Measurements from ENCODE around the gene MGAT5.
A peak's percentile ranks its signal among the peaks of the same experiment; 100 is the strongest.

MGAT5 gene

GRCh38 chr2:134391751-134392160 is 137.9 kb downstream of the MGAT5 start:
- no peaks in the 10 kb centered on the region for H3K27me3 ChIP-seq (ENCODE audit: low read depth, low read length)
- no peaks in the 10 kb centered on the region for H3K36me3 ChIP-seq (ENCODE audit: control insufficient read depth in 1 of 2, insufficient read depth in 2 of 2, low read length in 2 of 2)
- H3K4me1 ChIP-seq (ENCODE audit: control insufficient read depth in 1 of 2, insufficient read depth in 2 of 2, low read length in 2 of 2): peaks cover 0 to 18% of the 10 kb centered on the region in 2 donors
- no peak overlapping the region for H3K4me3 ChIP-seq (ENCODE audit: low read depth in 1 of 2, low read length in 2 of 2)
- no peaks in the 10 kb centered on the region for H3K9me3 ChIP-seq (ENCODE audit: control insufficient read depth in 1 of 2, low read length in 2 of 2)
- no peak overlapping the region for H3K27ac ChIP-seq (ENCODE audit: low read length)

GRCh38 chr2:134392442-134393074 is 138.7 kb downstream of the MGAT5 start:
- Histone ChIP-seq H3K27me3 (ENCODE audit: low read depth, low read length) (no peaks in the 10 kb centered on the region), H3K9me3 (ENCODE audit: control insufficient read depth in 1 of 2, low read length in 2 of 2) (no peaks in the 10 kb centered on the region), H3K27ac (ENCODE audit: low read length) (peak overlapping the region; percentile 15), H3K4me3 (ENCODE audit: low read depth in 1 of 2, low read length in 2 of 2) (no peak overlapping the region), H3K36me3 (ENCODE audit: control insufficient read depth in 1 of 2, insufficient read depth in 2 of 2, low read length in 2 of 2) (no peaks in the 10 kb centered on the region), H3K4me1 (ENCODE audit: control insufficient read depth in 1 of 2, insufficient read depth in 2 of 2, low read length in 2 of 2) (peaks cover 0 to 18% of the 10 kb centered on the region in 2 donors)

- Histone ChIP-seq H3K9me3 (ENCODE audit: control insufficient read depth in 1 of 2, low read length in 2 of 2) (no peaks in the 10 kb centered on the region), H3K27ac (ENCODE audit: low read length) (no peak overlapping the region), H3K4me1 (ENCODE audit: control insufficient read depth in 1 of 2, insufficient read depth in 2 of 2, low read length in 2 of 2) (peaks cover 0 to 18% of the 10 kb centered on the region in 2 donors), H3K27me3 (ENCODE audit: low read depth, low read length) (no peaks in the 10 kb centered on the region), H3K4me3 (ENCODE audit: low read depth in 1 of 2, low read length in 2 of 2) (no peak overlapping the region), H3K36me3 (ENCODE audit: control insufficient read depth in 1 of 2, insufficient read depth in 2 of 2, low read length in 2 of 2) (no peaks in the 10 kb centered on the region)
Observed at GRCh38 chr2:134393075-134393461, 139.2 kb downstream of the MGAT5 start.

- Histone ChIP-seq H3K4me3 (ENCODE audit: low read depth in 1 of 2, low read length in 2 of 2) (no peak overlapping the region), H3K9me3 (ENCODE audit: control insufficient read depth in 1 of 2, low read length in 2 of 2) (no peaks in the 10 kb centered on the region), H3K36me3 (ENCODE audit: control insufficient read depth in 1 of 2, insufficient read depth in 2 of 2, low read length in 2 of 2) (no peaks in the 10 kb centered on the region)
Observed at GRCh38 chr2:134395779-134396178, 141.9 kb downstream of the MGAT5 start.

GRCh38 chr2:134396493-134396892 is 142.6 kb downstream of the MGAT5 start:
- no peaks in the 10 kb centered on the region for H3K9me3 ChIP-seq (ENCODE audit: control insufficient read depth in 1 of 2, low read length in 2 of 2)
- peaks cover 0 to 25% of the 10 kb centered on the region in 2 donors for H3K4me1 ChIP-seq (ENCODE audit: control insufficient read depth in 1 of 2, insufficient read depth in 2 of 2, low read length in 2 of 2)
- no peak overlapping the region for H3K4me3 ChIP-seq (ENCODE audit: low read depth in 1 of 2, low read length in 2 of 2)
- H3K27ac ChIP-seq (ENCODE audit: low read length): no peak overlapping the region
- H3K27me3 ChIP-seq (ENCODE audit: low read depth, low read length): no peaks in the 10 kb centered on the region
- no peaks in the 10 kb centered on the region for H3K36me3 ChIP-seq (ENCODE audit: control insufficient read depth in 1 of 2, insufficient read depth in 2 of 2, low read length in 2 of 2)

More at GRCh38 chr2:134395779-134396178, 141.9 kb downstream of the MGAT5 start:
- Histone ChIP-seq H3K27ac (ENCODE audit: low read length) (no peak overlapping the region), H3K4me1 (ENCODE audit: control insufficient read depth in 1 of 2, insufficient read depth in 2 of 2, low read length in 2 of 2) (peaks cover 0 to 20% of the 10 kb centered on the region in 2 donors), H3K27me3 (ENCODE audit: low read depth, low read length) (no peaks in the 10 kb centered on the region)

- H3K27ac ChIP-seq (ENCODE audit: low read length): no peak overlapping the region
- H3K36me3 ChIP-seq (ENCODE audit: control insufficient read depth in 1 of 2, insufficient read depth in 2 of 2, low read length in 2 of 2): no peaks in the 10 kb centered on the region
Observed at GRCh38 chr2:134397146-134397896, 143.4 kb downstream of the MGAT5 start.

GRCh38 chr2:134398300-134398699 is 144.4 kb downstream of the MGAT5 start:
- Histone ChIP-seq H3K4me1 (ENCODE audit: control insufficient read depth in 1 of 2, insufficient read depth in 2 of 2, low read length in 2 of 2) (peaks cover 4 to 13% of the 10 kb centered on the region in 2 donors), H3K27ac (ENCODE audit: low read length) (no peak overlapping the region), H3K4me3 (ENCODE audit: low read depth in 1 of 2, low read length in 2 of 2) (no peak overlapping the region), H3K27me3 (ENCODE audit: low read depth, low read length) (no peaks in the 10 kb centered on the region), H3K9me3 (ENCODE audit: control insufficient read depth in 1 of 2, low read length in 2 of 2) (no peaks in the 10 kb centered on the region), H3K36me3 (ENCODE audit: control insufficient read depth in 1 of 2, insufficient read depth in 2 of 2, low read length in 2 of 2) (peaks cover 0 to 4% of the 10 kb centered on the region in 2 donors)

More at GRCh38 chr2:134397146-134397896, 143.4 kb downstream of the MGAT5 start:
- Histone ChIP-seq H3K9me3 (ENCODE audit: control insufficient read depth in 1 of 2, low read length in 2 of 2) (no peaks in the 10 kb centered on the region), H3K4me3 (ENCODE audit: low read depth in 1 of 2, low read length in 2 of 2) (no peak overlapping the region), H3K4me1 (ENCODE audit: control insufficient read depth in 1 of 2, insufficient read depth in 2 of 2, low read length in 2 of 2) (peaks cover 3 to 22% of the 10 kb centered on the region in 2 donors), H3K27me3 (ENCODE audit: low read depth, low read length) (no peaks in the 10 kb centered on the region)

GRCh38 chr2:134399096-134399495 is 145.2 kb downstream of the MGAT5 start:
- Histone ChIP-seq H3K9me3 (ENCODE audit: control insufficient read depth in 1 of 2, low read length in 2 of 2) (no peaks in the 10 kb centered on the region), H3K27ac (ENCODE audit: low read length) (no peak overlapping the region), H3K27me3 (ENCODE audit: low read depth, low read length) (no peaks in the 10 kb centered on the region), H3K4me3 (ENCODE audit: low read depth in 1 of 2, low read length in 2 of 2) (no peak overlapping the region), H3K36me3 (ENCODE audit: control insufficient read depth in 1 of 2, insufficient read depth in 2 of 2, low read length in 2 of 2) (peaks cover 0 to 4% of the 10 kb centered on the region in 2 donors), H3K4me1 (ENCODE audit: control insufficient read depth in 1 of 2, insufficient read depth in 2 of 2, low read length in 2 of 2) (peaks cover 4 to 6% of the 10 kb centered on the region in 2 donors)

- Histone ChIP-seq H3K27me3 (ENCODE audit: low read depth, low read length) (no peaks in the 10 kb centered on the region), H3K4me1 (ENCODE audit: control insufficient read depth in 1 of 2, insufficient read depth in 2 of 2, low read length in 2 of 2) (peaks cover 4 to 15% of the 10 kb centered on the region in 2 donors), H3K36me3 (ENCODE audit: control insufficient read depth in 1 of 2, insufficient read depth in 2 of 2, low read length in 2 of 2) (peaks cover 0 to 11% of the 10 kb centered on the region in 2 donors), H3K9me3 (ENCODE audit: control insufficient read depth in 1 of 2, low read length in 2 of 2) (no peaks in the 10 kb centered on the region), H3K27ac (ENCODE audit: low read length) (no peak overlapping the region), H3K4me3 (ENCODE audit: low read depth in 1 of 2, low read length in 2 of 2) (no peak overlapping the region)
Observed at GRCh38 chr2:134401081-134401497, 147.2 kb downstream of the MGAT5 start.

- no peak overlapping the region for H3K27ac ChIP-seq (ENCODE audit: low read length)
- peaks cover 0 to 13% of the 10 kb centered on the region in 2 donors for H3K36me3 ChIP-seq (ENCODE audit: control insufficient read depth in 1 of 2, insufficient read depth in 2 of 2, low read length in 2 of 2)
- H3K27me3 ChIP-seq (ENCODE audit: low read depth, low read length): no peaks in the 10 kb centered on the region
- peaks cover 4 to 15% of the 10 kb centered on the region in 2 donors for H3K4me1 ChIP-seq (ENCODE audit: control insufficient read depth in 1 of 2, insufficient read depth in 2 of 2, low read length in 2 of 2)
- H3K4me3 ChIP-seq (ENCODE audit: low read depth in 1 of 2, low read length in 2 of 2): no peak overlapping the region
- no peaks in the 10 kb centered on the region for H3K9me3 ChIP-seq (ENCODE audit: control insufficient read depth in 1 of 2, low read length in 2 of 2)
Observed at GRCh38 chr2:134401789-134402188, 147.9 kb downstream of the MGAT5 start.

GRCh38 chr2:134402410-134402809 is 148.5 kb downstream of the MGAT5 start:
- H3K4me3 ChIP-seq (ENCODE audit: low read depth in 1 of 2, low read length in 2 of 2): no peak overlapping the region
- H3K4me1 ChIP-seq (ENCODE audit: control insufficient read depth in 1 of 2, insufficient read depth in 2 of 2, low read length in 2 of 2): peaks cover 4 to 15% of the 10 kb centered on the region in 2 donors
- peaks cover 0 to 17% of the 10 kb centered on the region in 2 donors for H3K36me3 ChIP-seq (ENCODE audit: control insufficient read depth in 1 of 2, insufficient read depth in 2 of 2, low read length in 2 of 2)
- no peak overlapping the region for H3K27ac ChIP-seq (ENCODE audit: low read length)
- no peaks in the 10 kb centered on the region for H3K27me3 ChIP-seq (ENCODE audit: low read depth, low read length)
- no peaks in the 10 kb centered on the region for H3K9me3 ChIP-seq (ENCODE audit: control insufficient read depth in 1 of 2, low read length in 2 of 2)

Data from muscle layer of duodenum (tissue), 2 donors.